GM21723 (cell line): ENCODE results near the gene DLGAP3.
A peak's percentile ranks its signal among the peaks of the same experiment; 100 is the strongest.

Source experiments
- ATAC-seq: cut with Tn5 transposase; IDR thresholded peaks from one replicate; pipeline ENCODE4 v1.9.1; 2021; ENCODE audit warnings: mild to moderate bottlenecking, moderate library complexity; ENCODE audit not compliant: unreplicated experiment

Gene DLGAP3

DNA sequence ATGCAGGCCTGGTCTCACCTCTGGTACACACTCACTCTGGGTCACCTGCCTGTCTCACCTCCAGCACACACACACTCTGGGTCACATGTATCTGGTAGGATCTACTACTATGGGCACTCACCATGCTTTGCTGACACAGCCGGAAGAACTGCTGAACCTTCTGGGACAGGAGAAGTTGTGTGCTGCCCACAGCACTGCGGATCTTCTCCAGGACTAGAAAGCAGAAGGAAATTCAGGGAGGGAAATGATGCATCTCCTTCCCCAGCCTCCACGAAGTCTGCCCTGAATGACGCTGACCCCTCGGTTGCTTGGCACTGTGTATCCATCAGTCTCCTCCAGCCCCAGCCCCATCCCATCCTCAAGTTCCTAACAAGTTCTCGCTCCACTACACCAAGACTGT is 62.0 kb downstream of the DLGAP3 start:
- ATAC-seq, result no peak

DNA sequence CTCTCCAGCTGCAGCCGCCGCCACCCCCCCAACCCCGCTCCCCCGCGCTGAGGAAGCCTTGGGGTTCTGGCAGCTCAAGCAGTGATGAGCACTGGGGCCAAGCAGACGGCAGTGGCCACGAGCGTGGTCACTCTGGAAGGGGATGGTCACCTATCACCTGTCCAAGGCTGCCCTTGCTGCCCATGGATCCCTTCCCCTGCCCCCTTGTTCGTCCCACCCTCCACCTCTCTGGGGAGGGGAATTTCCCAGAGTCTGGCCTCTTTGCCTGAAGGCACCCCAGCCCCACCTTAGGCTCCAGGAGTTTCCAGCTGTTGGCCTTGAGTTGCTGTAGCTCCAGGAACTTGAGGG is 62.7 kb downstream of the DLGAP3 start:
- ATAC-seq, result no peak

DNA sequence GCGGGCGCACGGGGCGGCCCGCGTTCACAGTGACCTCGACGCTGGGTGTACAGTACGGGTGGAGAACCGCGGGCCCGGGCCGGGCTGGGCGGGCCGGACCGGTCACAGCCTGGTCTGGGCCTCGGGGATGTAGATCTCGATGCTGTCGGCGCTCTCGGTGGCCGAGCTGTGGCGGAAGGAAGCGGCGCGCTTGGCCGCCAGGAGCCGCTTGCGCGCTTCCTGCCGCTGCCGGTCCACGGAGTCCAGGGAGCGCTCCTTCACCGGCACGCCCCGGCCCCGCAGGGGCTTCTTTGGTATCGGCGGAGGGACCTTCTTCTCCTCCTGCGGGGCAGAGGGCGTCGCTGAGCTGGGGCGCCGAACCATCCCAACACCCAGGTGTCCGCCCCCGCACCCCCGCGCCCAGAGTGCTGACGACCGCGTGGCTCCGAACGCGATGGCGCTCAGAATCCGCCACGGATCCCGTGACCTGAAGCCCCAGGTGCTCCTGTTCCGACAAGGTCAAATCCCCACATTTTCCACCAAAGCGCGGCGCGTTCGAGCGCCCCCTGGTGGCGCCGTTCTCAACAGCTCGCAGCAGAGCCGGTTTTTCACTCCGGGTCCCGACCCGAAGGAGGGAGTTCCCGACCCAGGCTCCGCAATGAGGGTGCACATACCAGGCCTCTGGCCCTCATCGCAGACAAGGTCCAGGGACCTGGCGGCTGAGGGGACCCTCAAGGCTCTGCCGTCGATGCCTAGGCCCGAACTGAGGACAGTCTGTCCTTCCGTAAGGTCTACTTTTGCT is 63.3 kb downstream of the DLGAP3 start:
- ATAC-seq, result peak; percentile 64

DNA sequence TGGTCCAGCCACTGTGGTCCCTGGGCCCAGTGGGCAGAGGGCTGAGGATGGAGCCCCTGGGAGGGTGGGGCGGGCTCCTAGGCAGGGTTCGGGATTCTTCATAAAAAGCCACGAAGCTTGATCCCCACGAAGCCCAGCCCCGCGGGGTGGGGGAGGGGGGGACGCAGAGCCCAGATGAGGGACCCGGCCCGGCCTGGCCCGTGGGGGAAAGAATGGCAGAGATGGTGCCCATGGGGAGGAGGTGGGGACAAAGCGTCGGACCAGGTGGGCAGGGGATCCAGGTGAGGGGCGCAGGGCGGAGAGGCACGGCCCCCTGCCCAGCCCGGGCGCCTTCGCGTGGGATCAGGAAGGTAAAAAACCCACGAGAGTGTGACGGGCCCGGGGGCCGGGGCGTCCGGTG is 63.9 kb downstream of the DLGAP3 start:
- ATAC-seq, result no peak

DNA sequence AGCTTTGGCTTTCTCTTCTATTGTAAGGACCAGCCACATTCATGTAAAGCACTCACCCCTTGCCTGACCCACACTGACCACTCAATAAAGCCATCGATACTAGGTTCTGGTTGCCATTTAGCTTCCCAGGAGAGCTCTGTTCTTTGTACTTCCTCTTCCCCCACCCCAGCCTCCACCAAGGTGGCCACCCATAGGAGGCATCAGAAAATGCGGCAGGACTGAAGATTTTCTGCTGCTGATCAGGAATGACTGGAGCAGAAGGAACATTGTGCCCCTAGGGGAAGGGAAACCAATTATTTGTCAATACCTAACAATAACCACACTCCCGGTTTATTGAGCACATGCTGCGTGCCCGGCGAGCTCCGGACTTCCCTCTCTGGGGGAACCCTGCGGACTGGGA is 64.7 kb downstream of the DLGAP3 start:
- ATAC-seq, result no peak

DNA sequence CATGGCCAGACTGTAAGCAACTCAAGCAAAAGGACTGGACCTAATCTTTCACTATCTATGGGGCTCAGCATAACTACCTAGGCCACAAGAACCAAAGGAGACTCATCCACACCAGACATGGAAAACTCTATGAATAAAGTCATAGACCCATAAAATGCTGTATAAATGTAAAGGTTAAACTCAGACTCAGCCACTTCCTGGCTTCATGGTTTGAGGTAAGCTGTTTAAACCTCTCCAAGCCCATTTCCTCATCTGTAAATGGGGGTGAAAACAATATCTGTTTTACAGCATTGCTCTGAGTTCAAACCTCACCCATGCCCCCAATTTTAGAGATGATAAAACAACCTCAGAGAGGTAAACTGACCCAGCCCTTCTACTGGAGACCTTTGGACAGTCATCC is 65.9 kb downstream of the DLGAP3 start:
- no peak for ATAC-seq

DNA sequence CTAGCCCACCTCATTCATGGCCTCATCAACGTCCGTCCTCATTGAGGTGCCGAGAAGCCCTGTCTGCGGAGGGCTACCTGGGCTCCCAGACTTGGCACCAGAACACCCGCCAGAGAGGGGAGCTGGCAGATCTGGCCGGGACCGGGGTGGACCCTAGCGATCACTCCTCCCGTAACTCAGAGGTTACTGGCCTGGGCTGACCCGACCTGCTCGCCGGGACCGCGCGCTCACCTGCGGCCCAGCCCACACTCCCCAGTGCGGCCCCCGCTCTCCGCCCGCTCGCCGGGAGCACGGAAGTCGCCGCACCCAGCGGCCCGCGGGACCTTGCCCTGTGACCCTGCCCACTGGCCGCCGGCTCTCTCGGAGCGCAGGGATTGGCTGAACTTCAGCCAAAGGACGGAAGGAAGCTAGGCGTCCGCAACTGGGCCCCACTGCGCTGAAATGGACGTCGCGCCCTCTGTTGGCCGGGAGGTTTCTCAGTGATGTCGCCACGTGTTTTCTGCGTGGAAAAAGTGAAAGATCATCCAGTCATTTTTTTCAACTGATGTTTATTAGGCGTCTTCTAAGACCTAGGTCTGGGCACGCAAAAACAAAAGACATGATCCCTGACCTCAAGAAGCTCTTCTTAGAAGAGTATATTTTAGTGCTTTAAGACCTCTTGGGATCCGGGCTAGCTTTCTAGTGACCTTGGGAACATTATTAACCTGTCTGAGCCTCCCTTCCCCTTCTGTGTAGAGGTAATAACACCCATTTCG is 69.8 kb downstream of the DLGAP3 start, which contains the start of gene SMIM12:
TSS of gene SMIM12 (minus strand) at position 304 of the 755 bp plus-strand sequence. CDS start 3,772 bp downstream, outside the sequence.
- peak; percentile 96 for ATAC-seq

DNA sequence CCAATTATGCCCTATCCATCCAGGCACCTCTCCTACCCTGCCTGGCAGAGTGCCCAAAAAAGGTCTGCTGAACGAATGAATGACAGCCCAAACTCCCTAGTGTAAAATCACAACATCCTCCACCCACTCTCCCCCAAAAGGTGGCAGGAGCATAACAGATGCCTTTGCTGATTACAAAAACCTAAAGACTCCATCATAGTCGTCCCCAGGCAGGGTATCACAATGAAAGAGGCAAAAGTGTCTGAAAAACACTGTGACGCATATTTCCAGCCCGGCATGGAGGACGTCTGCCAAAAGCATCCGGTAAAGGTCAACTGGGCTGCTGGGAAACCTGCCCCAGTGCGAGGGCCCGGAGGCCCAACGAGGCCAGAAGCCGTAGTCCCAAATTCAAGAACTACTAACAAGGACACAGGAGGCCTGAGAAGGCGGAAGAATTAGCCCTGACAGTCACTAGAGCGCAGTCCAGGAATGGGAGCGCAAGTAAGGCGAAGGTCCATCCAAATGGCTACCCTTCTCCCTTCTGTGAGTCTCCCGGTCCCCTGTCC is 70.5 kb downstream of the DLGAP3 start:
- ATAC-seq, result peak; percentile 7

DNA sequence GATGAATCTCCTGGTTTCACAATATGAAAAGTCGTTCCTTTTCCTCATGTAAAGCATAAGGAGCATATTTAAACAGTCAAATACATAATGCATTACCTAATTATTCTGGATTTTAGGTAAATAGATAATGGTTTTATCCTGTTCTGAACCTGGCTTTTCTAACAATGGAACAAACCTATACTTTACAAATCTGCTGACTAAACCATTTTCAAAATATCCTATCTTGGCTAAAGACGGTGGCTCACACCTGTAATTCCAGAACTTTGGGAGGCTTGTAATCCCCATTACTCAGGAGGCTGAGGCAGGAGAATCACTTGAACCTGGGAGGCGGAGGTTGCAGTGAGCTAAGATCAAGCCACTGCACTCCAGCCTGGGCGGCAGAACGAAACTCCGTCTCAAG is 72.8 kb downstream of the DLGAP3 start:
- no peak for ATAC-seq

DNA sequence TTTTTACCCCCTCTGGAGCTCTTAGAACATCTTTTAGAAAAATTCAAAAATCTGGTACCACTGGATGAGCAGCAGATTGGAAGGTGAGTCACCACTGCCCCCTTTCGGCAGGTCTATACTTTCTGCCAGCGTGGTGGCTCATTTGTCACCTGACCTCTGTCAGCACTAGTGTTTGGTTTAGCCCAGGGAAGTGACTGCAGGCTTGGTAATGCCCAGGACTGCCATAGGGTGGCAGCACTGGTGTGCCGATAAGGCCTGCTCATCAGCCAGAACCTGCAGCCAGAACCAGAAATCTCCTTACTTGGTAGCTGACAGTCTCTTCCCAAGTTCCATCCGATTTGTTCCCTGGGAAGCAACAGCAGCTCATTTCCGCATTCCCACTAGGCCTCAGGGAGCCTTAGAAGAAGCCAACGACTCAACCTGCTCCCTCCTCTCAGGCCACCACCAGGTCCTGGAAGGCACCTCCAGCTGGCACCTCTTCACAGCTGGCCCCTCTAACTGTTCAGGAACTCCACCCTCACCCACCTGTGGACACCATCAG is 76.7 kb downstream of the DLGAP3 start:
- peak; percentile 79 for ATAC-seq

DNA sequence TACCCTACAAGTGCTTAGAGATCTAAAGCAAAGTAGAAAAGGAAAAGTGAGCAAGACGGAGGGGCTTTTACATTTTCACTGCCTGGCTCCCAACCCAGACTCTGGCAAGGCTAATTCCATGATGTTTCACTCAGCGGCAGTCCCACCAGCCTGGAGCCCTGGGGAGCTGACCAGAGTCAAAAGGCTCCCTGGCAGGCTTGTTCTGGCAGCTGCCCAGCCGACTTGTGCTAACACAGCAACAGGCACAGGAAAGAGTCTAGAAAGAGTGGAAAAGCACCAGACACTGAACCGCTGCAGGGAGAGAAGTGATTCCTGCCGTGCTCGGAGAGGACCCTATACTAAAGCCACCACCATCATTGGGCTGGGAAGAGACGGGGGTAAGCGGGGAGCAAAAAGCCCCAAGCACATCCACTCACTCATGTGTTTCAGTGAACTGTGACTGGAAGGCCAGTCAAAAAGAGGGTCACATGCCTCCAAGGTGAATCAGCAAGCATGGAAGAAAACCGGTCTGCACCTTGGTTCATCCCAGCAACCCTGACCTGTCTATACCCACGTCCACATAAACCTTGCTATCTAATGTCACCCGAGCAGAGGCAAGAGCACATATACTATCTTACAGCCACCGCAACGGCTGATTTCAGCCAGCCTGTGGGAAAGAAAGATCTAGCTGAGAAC is 77.9 kb downstream of the DLGAP3 start:
- no peak for ATAC-seq

DNA sequence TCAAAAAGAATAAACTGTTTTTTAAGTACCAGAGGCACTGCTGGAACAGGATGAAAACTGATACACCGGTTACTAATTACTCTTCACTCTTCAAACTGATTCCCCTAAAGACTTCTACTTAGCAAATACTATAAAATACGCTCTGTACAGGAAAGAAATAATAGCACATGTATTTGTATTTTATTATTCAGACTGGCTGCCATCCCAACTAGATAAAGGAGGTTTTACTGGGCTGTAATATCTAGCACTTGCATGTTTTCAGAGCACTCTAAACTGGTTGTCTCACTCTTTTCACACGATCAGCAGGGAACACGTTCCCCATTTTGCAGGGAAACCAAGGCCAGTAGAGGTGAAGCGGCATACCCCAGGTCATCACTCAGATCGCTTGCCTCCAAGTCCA is 79.1 kb downstream of the DLGAP3 start:
- ATAC-seq, result no peak

DNA sequence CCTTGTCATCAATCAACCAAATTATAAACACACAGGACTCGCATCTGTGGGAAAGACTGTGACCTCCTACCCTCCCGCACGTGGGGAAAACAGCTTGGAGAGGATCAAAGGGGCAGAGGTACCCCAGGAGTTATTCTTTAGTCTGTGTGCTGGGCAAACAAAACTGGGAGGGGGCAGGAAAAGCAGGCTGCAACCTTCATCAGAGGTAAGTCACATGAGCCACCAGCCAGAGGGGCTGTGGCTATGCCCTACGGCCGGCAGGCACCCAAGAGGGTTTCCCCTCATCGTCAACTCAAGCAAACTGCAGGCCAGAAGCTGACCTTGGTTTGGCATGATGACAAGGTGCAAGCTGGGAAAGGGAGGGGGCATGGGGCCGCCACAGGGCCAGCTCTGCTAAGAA is 82.4 kb downstream of the DLGAP3 start:
- no peak for ATAC-seq

DNA sequence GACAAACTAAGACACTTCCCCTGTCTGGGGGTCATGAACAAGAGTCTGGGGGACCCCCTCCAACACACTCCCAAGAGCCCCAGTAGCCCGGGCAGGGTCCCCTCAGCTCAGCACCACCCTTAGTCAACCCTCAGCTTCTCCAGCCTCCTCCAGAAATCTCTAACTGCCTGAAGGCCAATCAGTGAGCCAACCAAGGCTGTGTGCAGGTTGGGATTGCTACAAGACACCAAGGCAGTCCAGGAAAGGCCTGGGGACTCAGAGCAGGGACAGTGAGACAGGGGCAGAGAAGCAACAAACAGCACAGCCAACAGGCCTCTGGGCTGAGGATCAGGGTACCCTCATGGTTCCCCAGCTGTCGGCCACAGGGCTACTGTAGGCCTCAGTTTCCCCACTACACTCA is 83.2 kb downstream of the DLGAP3 start:
- no peak for ATAC-seq

DNA sequence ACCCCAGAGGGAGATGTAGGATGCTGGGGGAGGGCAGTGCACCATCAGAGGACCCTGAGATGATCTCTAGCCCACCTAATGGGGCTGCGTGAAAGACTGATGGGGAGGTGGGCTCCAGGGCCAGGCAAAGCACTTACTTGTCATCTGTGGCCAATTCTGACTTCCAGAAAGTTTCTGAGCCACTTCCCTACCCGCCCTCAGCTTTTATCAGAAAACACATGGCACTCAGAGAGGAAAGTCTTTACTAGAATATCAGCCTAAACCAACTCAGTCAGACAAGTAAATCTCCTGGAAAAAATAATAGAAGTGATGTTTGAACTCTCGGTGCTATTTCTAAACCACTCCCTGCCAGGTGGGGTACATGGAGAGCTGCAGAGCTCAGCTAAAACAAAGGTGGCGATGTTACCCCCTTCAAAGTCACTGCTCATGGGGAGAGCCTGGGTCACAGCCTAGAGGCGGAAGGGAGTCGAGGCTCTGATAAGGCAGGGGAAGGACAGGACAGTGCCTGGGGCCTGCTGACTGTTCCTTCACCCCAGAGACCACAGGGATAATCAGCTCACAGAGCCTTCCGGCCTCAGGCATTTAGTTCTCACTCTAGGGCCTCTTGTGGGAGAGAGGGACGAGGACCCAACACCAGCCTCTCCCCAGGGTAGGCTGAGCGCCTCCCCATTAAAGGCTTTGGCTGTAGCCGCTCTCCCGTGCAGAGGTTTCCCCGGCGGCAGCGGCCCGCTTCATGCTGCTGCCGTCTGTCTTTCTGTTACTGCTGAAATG is 84.1 kb downstream of the DLGAP3 start:
- ATAC-seq, result no peak

DNA sequence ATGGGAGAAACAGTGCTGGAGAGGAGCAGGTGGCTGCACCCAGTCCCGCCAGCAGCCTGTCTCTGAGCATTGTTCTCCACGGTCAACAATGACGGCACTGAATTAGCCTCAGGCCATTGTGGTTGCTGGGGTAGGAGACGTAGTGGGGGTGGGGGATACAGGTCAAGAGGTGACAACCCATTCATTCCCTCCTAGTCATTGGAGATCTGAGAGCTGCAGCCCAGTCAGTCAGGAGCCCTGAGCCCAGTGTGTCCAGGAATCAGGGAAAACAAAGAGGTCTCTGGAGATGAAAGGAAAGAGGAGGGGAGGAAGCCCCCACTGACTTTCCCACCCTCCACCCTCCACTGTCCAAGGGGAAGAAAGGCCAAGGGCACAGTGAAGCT is 85.2 kb downstream of the DLGAP3 start:
- no peak for ATAC-seq

DNA sequence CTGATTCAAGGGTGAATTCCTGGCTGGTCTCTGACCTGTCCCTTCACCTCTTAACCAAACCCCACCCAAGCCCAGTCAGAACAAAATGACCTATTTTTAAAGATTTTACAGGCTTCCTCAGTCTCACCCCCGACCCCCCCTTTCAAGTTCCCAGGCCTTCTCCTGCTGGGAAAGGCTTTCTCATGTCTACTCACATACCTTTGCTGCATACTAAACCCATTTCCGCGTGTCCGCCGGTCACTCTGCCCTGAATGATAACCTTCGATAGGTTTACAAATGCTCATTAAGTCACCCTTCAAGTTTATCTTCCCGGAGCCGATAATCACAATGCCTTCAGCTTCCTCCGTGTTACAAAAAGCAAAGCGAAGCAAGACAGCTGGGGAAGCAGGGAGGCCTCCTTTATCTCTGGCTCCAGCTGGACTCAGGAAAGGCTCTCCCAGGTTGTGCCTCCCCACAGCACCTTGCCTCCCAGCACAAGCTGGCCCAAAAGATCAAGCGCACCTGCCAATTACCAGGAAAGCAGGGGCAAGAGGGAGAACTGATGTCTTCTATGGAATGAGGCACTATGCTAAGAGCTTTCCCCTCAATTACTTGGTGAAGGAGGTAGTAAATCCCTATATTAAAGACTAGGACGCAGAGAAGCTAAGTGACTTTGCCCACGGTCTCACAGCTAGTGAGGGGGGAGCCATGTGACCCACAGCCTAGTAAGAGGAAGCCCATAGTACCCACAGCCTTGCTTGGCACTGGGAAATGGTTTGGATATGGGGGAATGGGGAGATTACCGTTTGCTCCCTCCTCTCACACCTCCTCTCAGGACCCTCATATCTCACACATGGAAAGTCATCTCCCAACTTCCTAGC is 85.8 kb downstream of the DLGAP3 start:
- ATAC-seq, result no peak

DNA sequence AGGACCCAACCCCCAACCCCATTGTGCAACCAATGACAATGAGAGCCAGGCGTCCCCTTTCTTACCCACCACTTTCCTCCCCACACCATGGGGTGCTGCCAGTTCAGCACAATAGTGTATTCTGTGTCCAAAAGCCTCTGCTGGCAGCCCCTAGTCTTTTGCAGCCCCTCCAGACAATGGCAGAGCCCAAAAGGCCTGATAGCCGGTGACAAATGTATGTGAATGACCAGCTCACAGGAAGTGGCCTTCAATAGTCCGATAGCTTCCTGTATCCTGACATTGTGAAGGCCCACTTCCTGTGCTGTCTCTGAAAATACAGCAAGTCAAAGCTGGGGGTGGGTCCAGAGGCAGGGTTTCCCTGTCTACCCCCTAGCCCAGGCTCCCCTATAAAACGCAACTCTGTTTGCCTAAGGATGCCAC is 86.5 kb downstream of the DLGAP3 start:
- no peak for ATAC-seq

DNA sequence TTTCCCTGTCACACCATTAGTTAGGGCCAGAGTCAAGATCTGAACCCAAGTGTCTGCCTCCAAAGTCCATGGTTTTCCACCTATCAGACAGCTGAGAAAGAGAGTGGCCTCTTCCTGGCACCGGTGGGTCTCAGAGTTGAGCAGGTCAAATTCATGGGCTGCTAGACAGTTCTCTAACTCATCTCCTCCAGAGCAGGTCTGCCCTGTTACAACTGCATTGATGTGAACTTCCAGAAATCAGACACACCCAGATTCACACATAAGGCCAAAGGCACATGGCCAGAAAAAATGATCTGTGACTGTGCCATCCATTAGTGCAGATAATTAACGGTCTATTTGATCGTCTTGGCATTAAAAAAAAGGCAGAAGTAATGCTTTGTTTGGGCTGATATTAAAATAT is 87.4 kb downstream of the DLGAP3 start:
- ATAC-seq, result no peak

DNA sequence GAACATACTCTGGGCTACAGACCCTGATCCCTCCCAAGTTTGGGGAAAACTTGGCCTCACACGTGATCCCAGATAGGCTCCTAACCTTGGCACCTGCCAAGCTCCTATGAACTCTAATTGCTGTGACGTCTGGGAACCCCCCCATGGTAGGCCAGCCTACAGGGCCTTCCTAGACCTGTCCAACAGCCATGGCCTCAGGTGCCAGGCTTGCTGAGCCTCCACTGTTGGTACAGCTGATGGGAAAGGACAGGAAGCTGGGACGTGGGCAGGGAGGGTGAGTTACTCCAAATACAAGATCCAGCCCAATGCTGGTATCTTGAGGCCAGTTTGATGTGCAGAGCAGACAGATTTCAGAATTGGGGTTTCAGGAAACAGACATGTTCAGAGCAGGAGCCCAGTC is 89.0 kb downstream of the DLGAP3 start:
- no peak for ATAC-seq
